Parathyroid adenoma (tissue), 2 donors: Measurements from ENCODE around the gene PSME4.

ENCODE experiments used
- H2AFZ ChIP-seq: fragments of 300-600 bp; sonication (generic); one replicate; pipeline ENCODE4 v1.7.0; 2017; ENCODE audit warnings: antibody characterized with exemption, mild to moderate bottlenecking
- H3K27ac ChIP-seq: fragments of 300-600 bp; sonication (generic); one replicate; pipeline ENCODE4 v1.7.0; 2017
- H3K27me3 ChIP-seq: fragments of 300-600 bp; sonication (generic); one replicate; pipeline ENCODE4 v1.7.0; 2017; ENCODE audit warnings: low read length; ENCODE audit not compliant: control insufficient read depth, insufficient read depth
- H3K36me3 ChIP-seq: fragments of 300-600 bp; sonication (generic); one replicate; pipeline ENCODE4 v1.7.0; 2017; ENCODE audit warnings: low read length; ENCODE audit not compliant: control insufficient read depth, insufficient read depth
- H3K4me1 ChIP-seq: fragments of 300-600 bp; sonication (generic); one replicate; pipeline ENCODE4 v1.7.0; 2017; ENCODE audit warnings: control low read depth
- H3K4me2 ChIP-seq: fragments of 300-600 bp; sonication (generic); one replicate; pipeline ENCODE4 v1.7.0; 2017; ENCODE audit warnings: low read length
- H3K4me3 ChIP-seq: fragments of 300-600 bp; sonication (generic); one replicate; pipeline ENCODE4 v1.7.0; 2017; ENCODE audit warnings: low read depth, low read length
- H3K79me2 ChIP-seq: fragments of 300-600 bp; sonication (generic); one replicate; pipeline ENCODE4 v1.7.0; 2017; ENCODE audit warnings: control low read depth
- H3K9ac ChIP-seq: fragments of 300-600 bp; sonication (generic); one replicate; pipeline ENCODE4 v1.7.0; 2017; ENCODE audit warnings: mild to moderate bottlenecking
- H3K9me3 ChIP-seq: fragments of 300-600 bp; sonication (generic); one replicate; pipeline ENCODE4 v1.7.0; 2017; ENCODE audit warnings: low read length; ENCODE audit not compliant: control insufficient read depth
- CTCF ChIP-seq: fragments of 300-600 bp; sonication (generic); IDR thresholded peaks from one replicate; pipeline ENCODE4 v1.7.0; 2017; ENCODE audit warnings: antibody characterized with exemption, mild to moderate bottlenecking
- donor health status: primary hyperparathyroidism.

Gene PSME4

GRCh38 chr2:53952519-53952918 lies 18.3 kb downstream of the PSME4 start:
- Histone ChIP-seq H3K27me3 (no peaks in the 10 kb centered on the region), H3K9ac (no peak overlapping the region), H3K79me2 (peaks cover 21% of the 10 kb centered on the region), H3K4me2 (no peak overlapping the region), H3K36me3 (no peaks in the 10 kb centered on the region), H2AFZ (no peak overlapping the region), H3K4me3 (no peak overlapping the region), H3K27ac (no peak overlapping the region), H3K4me1 (no peaks in the 10 kb centered on the region), H3K9me3 (no peaks in the 10 kb centered on the region)
- no peak for TF ChIP-seq CTCF

GRCh38 chr2:53949457-53949856 lies 21.3 kb downstream of the PSME4 start:
- Histone ChIP-seq H2AFZ (no peak overlapping the region), H3K27me3 (no peaks in the 10 kb centered on the region), H3K4me2 (no peak overlapping the region), H3K9ac (no peak overlapping the region), H3K27ac (no peak overlapping the region), H3K9me3 (no peaks in the 10 kb centered on the region), H3K4me1 (no peaks in the 10 kb centered on the region), H3K36me3 (no peaks in the 10 kb centered on the region), H3K79me2 (peaks cover 12% of the 10 kb centered on the region), H3K4me3 (no peak overlapping the region)
- TF ChIP-seq CTCF, result no peak

- H3K36me3 ChIP-seq, result no peaks in the 10 kb centered on the region
- H3K4me3 ChIP-seq, result no peak overlapping the region
- no peaks in the 10 kb centered on the region for H3K27me3 ChIP-seq
- H3K9me3 ChIP-seq, result no peaks in the 10 kb centered on the region
- H2AFZ ChIP-seq, result no peak overlapping the region
- H3K9ac ChIP-seq, result no peak overlapping the region
- H3K27ac ChIP-seq, result no peak overlapping the region
- peaks cover 3% of the 10 kb centered on the region for H3K79me2 ChIP-seq
- no peak overlapping the region for H3K4me2 ChIP-seq
- no peaks in the 10 kb centered on the region for H3K4me1 ChIP-seq
- TF ChIP-seq CTCF, result no peak
These were observed 25.3 kb downstream of the PSME4 start for GRCh38 chr2:53945538-53945937.

- H2AFZ ChIP-seq, result no peak overlapping the region
- no peak overlapping the region for H3K27ac ChIP-seq
- no peak for TF ChIP-seq CTCF
- no peaks in the 10 kb centered on the region for H3K27me3 ChIP-seq
- H3K4me2 ChIP-seq, result no peak overlapping the region
- no peak overlapping the region for H3K9ac ChIP-seq
- H3K79me2 ChIP-seq, result peaks cover 3% of the 10 kb centered on the region
- H3K4me3 ChIP-seq, result no peak overlapping the region
- H3K4me1 ChIP-seq, result no peaks in the 10 kb centered on the region
- H3K36me3 ChIP-seq, result no peaks in the 10 kb centered on the region
- H3K9me3 ChIP-seq, result no peaks in the 10 kb centered on the region
These were observed 26.3 kb downstream of the PSME4 start for GRCh38 chr2:53944542-53944941.

- Histone ChIP-seq H2AFZ (no peak overlapping the region), H3K36me3 (no peaks in the 10 kb centered on the region), H3K79me2 (peaks cover 3% of the 10 kb centered on the region), H3K9ac (no peak overlapping the region), H3K9me3 (no peaks in the 10 kb centered on the region), H3K4me2 (no peak overlapping the region), H3K4me3 (no peak overlapping the region), H3K4me1 (no peaks in the 10 kb centered on the region), H3K27ac (no peak overlapping the region), H3K27me3 (no peaks in the 10 kb centered on the region)
- TF ChIP-seq CTCF, result no peak
These were observed 28.5 kb downstream of the PSME4 start for GRCh38 chr2:53942280-53942679.
